H54 (cell line): ENCODE measurements around the gene AADACL3.

Experiments
- DNase-seq: peaks from one replicate; pipeline ENCODE4 v3.0.0; 2011; ENCODE audit warnings: low spot score, mixed read lengths; ENCODE audit not compliant: insufficient read length
- FAIRE-seq: peaks from 3 replicates; lab custom pipeline; 2011; peaks lifted over from hg19 to GRCh38; lab: Jason Lieb, UNC
- POLR2A ChIP-seq: IDR thresholded peaks from 2 replicates; pipeline ENCODE4 v1.6.1; 2011; ENCODE audit warnings: low read depth, mild to moderate bottlenecking, low read length

Gene AADACL3

GRCh38 chr1:12769976-12770505 lies 54.1 kb downstream of the AADACL3 start:
- TF ChIP-seq POLR2A: no peak
- FAIRE-seq: no peak
- no peak for DNase-seq

- no peak for DNase-seq
- FAIRE-seq: no peak
- TF ChIP-seq POLR2A: no peak
Observed at GRCh38 chr1:12770620-12771019, 54.7 kb downstream of the AADACL3 start.

GRCh38 chr1:12771186-12771585 lies 55.3 kb downstream of the AADACL3 start:
- FAIRE-seq (no peak), DNase-seq (no peak)
- no peak for TF ChIP-seq POLR2A

GRCh38 chr1:12772520-12772919 lies 56.6 kb downstream of the AADACL3 start:
- no peak for TF ChIP-seq POLR2A
- no peak for FAIRE-seq

GRCh38 chr1:12773438-12773837 lies 57.5 kb downstream of the AADACL3 start, which contains the start of gene PRAMEF12:
Gene PRAMEF12 (plus strand): TSS chr1:12773738. CDS start chr1:12774868, 1,130 bp downstream.
- no peak for FAIRE-seq
- no peak for TF ChIP-seq POLR2A
- no peak for DNase-seq

More at GRCh38 chr1:12772520-12772919, 56.6 kb downstream of the AADACL3 start:
- DNase-seq: no peak

- FAIRE-seq: no peak
- DNase-seq: no peak
- no peak for TF ChIP-seq POLR2A
Observed at GRCh38 chr1:12774801-12775345, 59.0 kb downstream of the AADACL3 start.

- FAIRE-seq (no peak), DNase-seq (no peak)
- TF ChIP-seq POLR2A: no peak
Observed at GRCh38 chr1:12775443-12775842, 59.5 kb downstream of the AADACL3 start.

GRCh38 chr1:12776801-12777557 lies 61.1 kb downstream of the AADACL3 start:
- FAIRE-seq: no peak
- no peak for DNase-seq
- TF ChIP-seq POLR2A: no peak
